ENCODE data around the gene SAP30BP.
A peak's percentile ranks its signal among the peaks of the same experiment; 100 is the strongest.

Gene SAP30BP

DNA sequence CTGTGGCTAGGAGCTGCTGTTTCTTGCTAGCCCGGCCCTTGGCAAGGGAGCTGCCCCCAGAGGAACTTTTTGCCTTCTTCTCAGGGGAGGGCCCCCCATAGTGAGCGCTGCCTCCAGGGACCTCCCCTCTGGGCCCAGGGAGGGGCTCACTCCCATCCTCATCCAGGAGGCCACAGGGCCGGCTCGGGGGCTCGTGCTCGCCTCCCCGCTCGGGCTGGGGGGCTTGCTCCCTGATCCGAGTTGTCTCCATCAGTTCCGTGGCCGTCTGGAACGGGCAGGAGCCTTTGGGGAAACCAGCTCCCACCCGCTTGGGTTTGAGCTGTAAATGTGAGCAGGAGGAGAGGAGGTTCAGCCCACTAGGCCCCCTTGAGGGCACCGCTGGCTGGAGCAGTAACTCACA is 38.0 kb upstream of the SAP30BP start:
- H3K36me3 ChIP-seq (ENCODE audit: insufficient read depth, insufficient read length, low read length) = peaks cover 74% of the 10 kb centered on the region
- TF ChIP-seq YY1 (IDR thresholded peaks at IDR 0.05; ENCODE audit: insufficient read depth, insufficient read length) (no peak), ZNF274 (IDR thresholded peaks at IDR 0.05; ENCODE audit: low read depth, low read length) (no peak), SUZ12 (IDR thresholded peaks at IDR 0.05; ENCODE audit: extremely low read depth, insufficient read depth, insufficient read length) (no peak)
- H3K4me3 ChIP-seq (ENCODE audit: insufficient read length, low read depth) = no peak overlapping the region
- no peak overlapping the region for H3K9ac ChIP-seq (ENCODE audit: insufficient read length, low read depth)
- DNase-seq (ENCODE audit: low read depth, low spot score) = no peak
- peaks cover 35% of the 10 kb centered on the region for H3K4me1 ChIP-seq (ENCODE audit: insufficient read depth, insufficient read length)
- H3K9me3 ChIP-seq (ENCODE audit: insufficient read depth, low read length) = no peaks in the 10 kb centered on the region
- no peaks in the 10 kb centered on the region for H3K27me3 ChIP-seq (ENCODE audit: insufficient read depth, insufficient read length)

- H3K4me1 ChIP-seq (ENCODE audit: insufficient read depth, insufficient read length) = peaks cover 40% of the 10 kb centered on the region
- H3K36me3 ChIP-seq (ENCODE audit: insufficient read depth, insufficient read length, low read length) = peaks cover 70% of the 10 kb centered on the region
Measured at GRCh38 chr17:75630071-75630917, 36.8 kb upstream of the SAP30BP start.

GRCh38 chr17:75631353-75631752 is 35.8 kb upstream of the SAP30BP start:
- Histone ChIP-seq H3K36me3 (ENCODE audit: insufficient read depth, insufficient read length, low read length) (peaks cover 70% of the 10 kb centered on the region), H3K4me3 (ENCODE audit: insufficient read length, low read depth) (no peak overlapping the region), H3K9me3 (ENCODE audit: insufficient read depth, low read length) (no peaks in the 10 kb centered on the region), H3K27me3 (ENCODE audit: insufficient read depth, insufficient read length) (no peaks in the 10 kb centered on the region), H3K9ac (ENCODE audit: insufficient read length, low read depth) (no peak overlapping the region), H3K4me1 (ENCODE audit: insufficient read depth, insufficient read length) (peaks cover 37% of the 10 kb centered on the region)
- no peak for DNase-seq (ENCODE audit: low read depth, low spot score)
- TF ChIP-seq SUZ12 (IDR thresholded peaks at IDR 0.05; ENCODE audit: extremely low read depth, insufficient read depth, insufficient read length) = no peak

More at GRCh38 chr17:75630071-75630917, 36.8 kb upstream of the SAP30BP start:
- no peak for TF ChIP-seq ZNF274 (IDR thresholded peaks at IDR 0.05; ENCODE audit: low read depth, low read length)
- no peak for DNase-seq (ENCODE audit: low read depth, low spot score)
- Histone ChIP-seq H3K9me3 (ENCODE audit: insufficient read depth, low read length) (no peaks in the 10 kb centered on the region), H3K9ac (ENCODE audit: insufficient read length, low read depth) (no peak overlapping the region), H3K4me3 (ENCODE audit: insufficient read length, low read depth) (no peak overlapping the region), H3K27me3 (ENCODE audit: insufficient read depth, insufficient read length) (no peaks in the 10 kb centered on the region)

DNA sequence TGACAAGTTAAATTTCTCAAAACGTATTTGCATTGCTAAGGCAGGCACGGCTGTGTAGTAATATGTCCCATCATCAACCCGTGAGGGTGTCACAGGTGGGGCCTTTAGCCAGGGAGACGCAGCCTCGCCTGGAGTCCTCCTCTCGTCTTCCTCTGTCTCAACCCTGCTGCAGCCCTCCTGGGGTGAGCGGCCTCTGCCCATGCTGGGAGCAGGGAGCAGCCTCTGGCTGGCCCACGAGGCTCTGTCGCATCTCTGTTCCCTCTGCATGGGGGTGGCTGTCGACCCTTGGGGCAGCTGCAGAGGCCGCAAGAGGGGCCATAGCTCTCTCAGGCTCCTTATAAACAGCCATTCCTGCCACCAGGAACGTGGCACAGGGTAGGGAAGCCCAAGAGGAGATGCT is 34.7 kb upstream of the SAP30BP start:
- Histone ChIP-seq H3K4me1 (ENCODE audit: insufficient read depth, insufficient read length) (peaks cover 42% of the 10 kb centered on the region), H3K27me3 (ENCODE audit: insufficient read depth, insufficient read length) (no peaks in the 10 kb centered on the region), H3K9me3 (ENCODE audit: insufficient read depth, low read length) (no peaks in the 10 kb centered on the region), H3K4me3 (ENCODE audit: insufficient read length, low read depth) (no peak overlapping the region), H3K9ac (ENCODE audit: insufficient read length, low read depth) (peak overlapping the region; percentile 78), H3K36me3 (ENCODE audit: insufficient read depth, insufficient read length, low read length) (peaks cover 70% of the 10 kb centered on the region)
- no peak for DNase-seq (ENCODE audit: low read depth, low spot score)
- TF ChIP-seq SUZ12 (IDR thresholded peaks at IDR 0.05; ENCODE audit: extremely low read depth, insufficient read depth, insufficient read length) = no peak
- TF ChIP-seq YY1 (IDR thresholded peaks at IDR 0.05; ENCODE audit: insufficient read depth, insufficient read length) = no peak
- no peak for TF ChIP-seq ZNF274 (IDR thresholded peaks at IDR 0.05; ENCODE audit: low read depth, low read length)

GRCh38 chr17:75632863-75633485 is 34.2 kb upstream of the SAP30BP start, which contains the start of gene SMIM5:
TSS of gene SMIM5 (plus strand) at chr17:75633434. CDS start at chr17:75640202, 6,768 bp downstream.
- H3K36me3 ChIP-seq (ENCODE audit: insufficient read depth, insufficient read length, low read length) = peaks cover 72% of the 10 kb centered on the region
- TF ChIP-seq ZNF274 (IDR thresholded peaks at IDR 0.05; ENCODE audit: low read depth, low read length) = no peak
- TF ChIP-seq SUZ12 (IDR thresholded peaks at IDR 0.05; ENCODE audit: extremely low read depth, insufficient read depth, insufficient read length) = no peak
- TF ChIP-seq YY1 (IDR thresholded peaks at IDR 0.05; ENCODE audit: insufficient read depth, insufficient read length) = no peak
- H3K4me1 ChIP-seq (ENCODE audit: insufficient read depth, insufficient read length) = peaks cover 42% of the 10 kb centered on the region
- H3K4me3 ChIP-seq (ENCODE audit: insufficient read length, low read depth) = peak within 1 kb of the TSS; percentile 2
- H3K9ac ChIP-seq (ENCODE audit: insufficient read length, low read depth) = peak within 1 kb of the TSS; percentile 78
- DNase-seq (ENCODE audit: low read depth, low spot score) = peak; percentile 56
- H3K9me3 ChIP-seq (ENCODE audit: insufficient read depth, low read length) = no peaks in the 10 kb centered on the region
- no peaks in the 10 kb centered on the region for H3K27me3 ChIP-seq (ENCODE audit: insufficient read depth, insufficient read length)

GRCh38 chr17:75633486-75634375 is 33.4 kb upstream of the SAP30BP start:
- Histone ChIP-seq H3K4me1 (ENCODE audit: insufficient read depth, insufficient read length) (peaks cover 40% of the 10 kb centered on the region), H3K9me3 (ENCODE audit: insufficient read depth, low read length) (no peaks in the 10 kb centered on the region), H3K9ac (ENCODE audit: insufficient read length, low read depth) (peak overlapping the region; percentile 66), H3K36me3 (ENCODE audit: insufficient read depth, insufficient read length, low read length) (peaks cover 71% of the 10 kb centered on the region), H3K4me3 (ENCODE audit: insufficient read length, low read depth) (peak overlapping the region; percentile 2), H3K27me3 (ENCODE audit: insufficient read depth, insufficient read length) (no peaks in the 10 kb centered on the region)
- DNase-seq (ENCODE audit: low read depth, low spot score) = peak; percentile 77
- TF ChIP-seq ZNF274 (IDR thresholded peaks at IDR 0.05; ENCODE audit: low read depth, low read length) = no peak
- no peak for TF ChIP-seq YY1 (IDR thresholded peaks at IDR 0.05; ENCODE audit: insufficient read depth, insufficient read length)
- no peak for TF ChIP-seq SUZ12 (IDR thresholded peaks at IDR 0.05; ENCODE audit: extremely low read depth, insufficient read depth, insufficient read length)

DNA sequence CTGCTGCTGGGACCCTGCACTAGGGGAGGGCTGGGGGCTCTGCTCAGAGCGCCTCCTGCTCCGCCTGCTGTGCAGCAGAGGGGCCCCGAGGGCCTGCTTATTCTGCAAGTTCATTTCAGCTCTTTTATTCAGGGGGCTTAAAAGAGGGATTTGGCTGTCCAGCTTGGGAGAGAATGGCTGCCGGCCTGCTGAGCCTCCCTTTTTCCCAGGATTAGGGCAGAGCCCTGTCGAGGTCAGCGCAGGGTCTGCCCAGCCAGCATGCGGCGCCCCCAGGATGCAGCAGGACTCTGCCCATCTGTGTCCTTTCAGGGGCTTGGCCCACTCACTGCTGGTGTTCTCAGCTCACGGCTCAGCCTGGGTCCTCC is 32.8 kb upstream of the SAP30BP start:
- no peak for DNase-seq (ENCODE audit: low read depth, low spot score)
- peaks cover 72% of the 10 kb centered on the region for H3K36me3 ChIP-seq (ENCODE audit: insufficient read depth, insufficient read length, low read length)
- peaks cover 40% of the 10 kb centered on the region for H3K4me1 ChIP-seq (ENCODE audit: insufficient read depth, insufficient read length)
- no peak for TF ChIP-seq YY1 (IDR thresholded peaks at IDR 0.05; ENCODE audit: insufficient read depth, insufficient read length)
- TF ChIP-seq ZNF274 (IDR thresholded peaks at IDR 0.05; ENCODE audit: low read depth, low read length) = no peak
- TF ChIP-seq SUZ12 (IDR thresholded peaks at IDR 0.05; ENCODE audit: extremely low read depth, insufficient read depth, insufficient read length) = no peak
- no peaks in the 10 kb centered on the region for H3K27me3 ChIP-seq (ENCODE audit: insufficient read depth, insufficient read length)
- H3K9me3 ChIP-seq (ENCODE audit: insufficient read depth, low read length) = no peaks in the 10 kb centered on the region
- peak overlapping the region; percentile 62 for H3K9ac ChIP-seq (ENCODE audit: insufficient read length, low read depth)
- H3K4me3 ChIP-seq (ENCODE audit: insufficient read length, low read depth) = no peak overlapping the region

Measured in NT2/D1 (cell line).